ENCODE results near the gene COG5. TPM values are rescaled to one million over a fixed set of nuclear protein-coding genes. Genes with fewer than 3 reads are reported as not detected.

COG5 gene
- total and polyA plus RNA-seq, 2 of the 8 experiments (the other 6 are each of a cell fraction or from before 2014, with no cell fraction given): 10.5 to 28.1 TPM

DNA sequence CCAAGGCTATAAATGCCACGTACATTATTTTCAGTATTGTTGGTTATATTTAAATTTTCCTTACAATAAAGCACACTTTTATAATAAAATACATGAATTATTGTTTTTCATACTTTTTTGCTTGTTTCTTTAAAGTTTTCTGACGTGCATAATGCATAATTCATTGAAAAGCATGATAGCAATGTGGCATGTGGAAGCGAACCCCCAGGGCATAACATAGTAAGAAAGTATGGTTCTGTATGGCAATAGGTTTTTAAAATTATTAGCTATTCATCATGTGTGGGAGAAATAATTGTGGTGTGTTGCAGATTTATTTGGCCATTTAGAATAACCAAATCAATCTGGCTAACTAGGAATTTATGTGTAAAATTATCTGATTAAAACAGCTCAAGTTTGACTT lies 402.3 kb downstream of the COG5 start:
- Histone ChIP-seq H2BK12ac (ENCODE audit: low read depth, low read length) (no peak overlapping the region), H3K18ac (ENCODE audit: extremely low read depth, low read length) (no peak overlapping the region), H4K91ac (replicated peaks; ENCODE audit: insufficient read length, low read length) (no peak overlapping the region)

More for the DNA sequence above, 402.3 kb downstream of the COG5 start:
- Histone ChIP-seq H2BK120ac (replicated peaks; ENCODE audit: low read depth, low read length) (no peak overlapping the region), H2AFZ (ENCODE audit: low read length) (no peak overlapping the region), H3K4me1 (replicated peaks in 1 of 4; ENCODE audit: control insufficient read depth in 3 of 4, insufficient read depth in 4 of 4, low read length in 3 of 4) (no peaks in the 10 kb centered on the region), H3K36me3 (ENCODE audit: control insufficient read depth in 2 of 4, insufficient read depth in 4 of 4, low read length in 3 of 4) (peaks cover 0 to 3% (median 0%) of the 10 kb centered on the region in 4 experiments; a peak in 1 of 8 replicates), H3K79me1 (ENCODE audit: low read depth, low read length) (no peaks in the 10 kb centered on the region), H3K9ac (replicated peaks in 1 of 4; ENCODE audit: extremely low read depth in 1 of 4, low read depth in 3 of 4, low read length in 3 of 4) (no peak overlapping the region), H2BK5ac (ENCODE audit: low read depth, low read length) (no peak overlapping the region), H3K79me2 (ENCODE audit: control insufficient read depth in 1 of 2, insufficient read depth in 2 of 2, low read length in 2 of 2) (no peaks in the 10 kb centered on the region), H4K5ac (ENCODE audit: insufficient read length, low read depth, low read length) (no peak overlapping the region), H4K20me1 (replicated peaks in 1 of 2; ENCODE audit: control insufficient read depth in 1 of 2, insufficient read depth in 2 of 2, low read length in 2 of 2) (no peaks in the 10 kb centered on the region), H3K9me3 (ENCODE audit: insufficient read depth in 2 of 2, low read depth in 1 of 2, low read length in 1 of 2) (no peaks in the 10 kb centered on the region), H4K8ac (ENCODE audit: extremely low read depth, insufficient read depth, low read length) (no peak overlapping the region), H3K4ac (replicated peaks; ENCODE audit: insufficient read length, low read depth, low read length) (no peak overlapping the region), H3K23ac (ENCODE audit: insufficient read length) (no peak overlapping the region), H3K23me2 (ENCODE audit: low read depth, low read length) (no peaks in the 10 kb centered on the region; the same call in 1 of the 2 replicates), H3K27ac (ENCODE audit: low read depth, low read length) (no peak overlapping the region), H3K4me2 (ENCODE audit: insufficient read depth in 1 of 2, low read depth in 2 of 2, low read length in 2 of 2) (no peak overlapping the region), H3K27me3 (replicated peaks in 1 of 4; ENCODE audit: control insufficient read depth in 3 of 4, extremely low read depth in 1 of 4, insufficient read depth in 3 of 4, low read length in 3 of 4) (no peaks in the 10 kb centered on the region), H2BK20ac (ENCODE audit: low read length) (no peak overlapping the region), H3K14ac (ENCODE audit: insufficient read length) (no peak overlapping the region), H3K4me3 (ENCODE audit: extremely low read depth in 1 of 4, insufficient read depth in 2 of 4, low read depth in 3 of 4, low read length in 4 of 4) (no peak overlapping the region), H3K56ac (replicated peaks; ENCODE audit: insufficient read length, low read depth, low read length) (no peak overlapping the region), H2AK5ac (ENCODE audit: low read depth, low read length) (no peak overlapping the region), H2BK15ac (ENCODE audit: low read length) (no peak overlapping the region)
- FAIRE-seq (no peak), DNase-seq (ENCODE audit: low read depth in 1 of 2, low spot score in 2 of 2) (no peak)
- ChIA-PET CTCF (ENCODE audit: partially characterized antibody) (interaction anchor here (1.7 kb wide), 1 partner anchor 10 kb away, joined by 10 read pairs; no protein-coding TSS in a partner anchor), POLR2A (ENCODE audit: partially characterized antibody) (no interaction called here)
- no peak for TF ChIP-seq BCL11A (IDR thresholded peaks at IDR 0.05; ENCODE audit: low read depth in 2 of 2, low read length in 2 of 2)
- TF ChIP-seq, protein P1, sequence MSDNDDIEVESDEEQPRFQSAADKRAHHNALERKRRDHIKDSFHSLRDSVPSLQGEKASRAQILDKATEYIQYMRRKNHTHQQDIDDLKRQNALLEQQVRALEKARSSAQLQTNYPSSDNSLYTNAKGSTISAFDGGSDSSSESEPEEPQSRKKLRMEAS (IDR thresholded peaks at IDR 0.05): no peak
- TF ChIP-seq NRF1 (IDR thresholded peaks at IDR 0.05; ENCODE audit: low read depth, low read length): no peak
- TF ChIP-seq CHD1 (IDR thresholded peaks at IDR 0.05; ENCODE audit: low read depth, low read length): no peak
- no peak for TF ChIP-seq SP1 (IDR thresholded peaks at IDR 0.05; ENCODE audit: low read depth, low read length)
- TF ChIP-seq EP300 (IDR thresholded peaks at IDR 0.05; ENCODE audit: borderline replicate concordance in 1 of 2, low read depth in 2 of 2, low read length in 2 of 2): no peak
- TF ChIP-seq NANOG (IDR thresholded peaks at IDR 0.05; ENCODE audit: insufficient read depth, low read depth, low read length, poor library complexity, severe bottlenecking): no peak
- no peak for TF ChIP-seq POU5F1 (IDR thresholded peaks at IDR 0.05; ENCODE audit: low read depth, low read length)
- no peak for TF ChIP-seq KDM5A (IDR thresholded peaks at IDR 0.05; ENCODE audit: low read length)
- TF ChIP-seq JUND (IDR thresholded peaks at IDR 0.05; ENCODE audit: low read length): no peak
- TF ChIP-seq BRCA1 (IDR thresholded peaks at IDR 0.05; ENCODE audit: low read depth, low read length): no peak
- TF ChIP-seq POLR2AphosphoS5 (IDR thresholded peaks at IDR 0.05; ENCODE audit: low read depth, low read length): no peak
- no peak for TF ChIP-seq KDM4A (IDR thresholded peaks at IDR 0.05; ENCODE audit: low read depth, low read length, severe bottlenecking)
- TF ChIP-seq GABPA (IDR thresholded peaks at IDR 0.05; ENCODE audit: borderline replicate concordance, insufficient read depth, low read length): no peak
- WGBS, 2 experiments (ENCODE audit: extremely low coverage in 1 of 2, insufficient coverage in 1 of 2, insufficient read length in 1 of 2, insufficient replicate concordance in 2 of 2, low coverage in 1 of 2, low lambda C conversion rate in 2 of 2, missing lambda C conversion rate in 1 of 2): 92% methylated on average over 3 of the region's 3 CpGs; no CpG with 5 or more reads in 1 of the 2 experiments
